SK-N-SH (cell line): ENCODE measurements around the gene LHB. TPM values are rescaled to one million over a fixed set of nuclear protein-coding genes. Genes with fewer than 3 reads are reported as not detected.

Experiments
- CTCF ChIA-PET: fragments of 300-600, 350-600 bp; formaldehyde crosslinking; extraction: SDS; loops from one replicate; lab custom pipeline; 2021; lab: Yijun Ruan, JAX
- POLR2A ChIA-PET: fragments of 350-600 bp; sonication (Branson Sonifier 250); formaldehyde crosslinking; extraction: SDS; loops from one replicate; lab custom pipeline; 2020; ENCODE audit warnings: antibody characterized with exemption, inconsistent platforms; lab: Yijun Ruan, JAX
- DNase-seq: peaks from one replicate; pipeline ENCODE4 v3.0.0; 2012
- H2AFZ ChIP-seq: fragments of 200-600 bp; sonication (generic); 2 replicates; pipeline ENCODE4 v1.8.1; 2016; ENCODE audit warnings: antibody characterized with exemption, mild to moderate bottlenecking, low read depth
- H3F3A ChIP-seq: fragments of 200-600 bp; sonication (generic); replicated peaks from 2 replicates; pipeline ENCODE3; 2016; ENCODE audit warnings: antibody characterized with exemption, mild to moderate bottlenecking; ENCODE audit not compliant: insufficient read depth
- H3K27ac ChIP-seq, 2 experiments: fragments of 200-500 bp in 1 of 2; fragments of 200-600 bp in 1 of 2; sonication (Bioruptor generic) in 1 of 2; sonication (generic), shearing (Covaris generic) in 1 of 2; 2 replicates each; pipeline versions ENCODE4 v1.5.1 to v1.6.1; 2014 to 2016; ENCODE audit warnings: low read depth in 2 of 2, inconsistent platforms in 1 of 2, low read length in 1 of 2, mild to moderate bottlenecking in 1 of 2, mixed read lengths in 1 of 2
- H3K27me3 ChIP-seq: fragments of 200-600 bp; sonication (generic), shearing (Covaris generic); 2 replicates; pipeline ENCODE4 v1.6.1; 2016; ENCODE audit warnings: mixed run types; ENCODE audit not compliant: insufficient read depth
- H3K36me3 ChIP-seq, 2 experiments: fragments of 200-500 bp in 1 of 2; fragments of 200-600 bp in 1 of 2; sonication (Bioruptor generic) in 1 of 2; sonication (generic) in 1 of 2; replicated peaks in 1 of 2; 2 replicates each; pipeline versions ENCODE3 to v1.5.1; 2014 to 2016; ENCODE audit warnings: low read length in 1 of 2, mild to moderate bottlenecking in 1 of 2; ENCODE audit not compliant: insufficient read depth in 2 of 2, control insufficient read depth in 1 of 2
- H3K4me1 ChIP-seq, 2 experiments: fragments of 200-500 bp in 1 of 2; fragments of 200-600 bp in 1 of 2; sonication (Bioruptor generic) in 1 of 2; sonication (generic), shearing (Covaris generic) in 1 of 2; 2 replicates each; pipeline versions ENCODE4 v1.5.1 to v1.6.1; 2014 to 2016; ENCODE audit warnings: low read depth in 1 of 2, low read length in 1 of 2, mixed run types in 1 of 2; ENCODE audit not compliant: insufficient read depth in 2 of 2, control insufficient read depth in 1 of 2
- H3K4me2 ChIP-seq: fragments of 200-600 bp; sonication (generic), shearing (Covaris generic); 2 replicates; pipeline ENCODE4 v1.6.1; 2017; ENCODE audit warnings: mixed run types
- H3K4me3 ChIP-seq, 2 experiments: fragments of 200-500 bp in 1 of 2; fragments of 200-600 bp in 1 of 2; sonication (Bioruptor generic) in 1 of 2; sonication (generic), shearing (Covaris generic) in 1 of 2; 2 replicates each; pipeline versions ENCODE4 v1.5.1 to v1.8.1; 2014 to 2016; ENCODE audit warnings: low read depth in 2 of 2, inconsistent platforms in 1 of 2, low read length in 1 of 2, mild to moderate bottlenecking in 1 of 2, mixed read lengths in 1 of 2, moderate library complexity in 1 of 2
- H3K79me2 ChIP-seq: fragments of 200-600 bp; sonication (generic); 2 replicates; pipeline ENCODE4 v1.8.1; 2017; ENCODE audit warnings: mild to moderate bottlenecking; ENCODE audit not compliant: insufficient read depth
- H3K9ac ChIP-seq: fragments of 200-600 bp; sonication (generic); 2 replicates; pipeline ENCODE4 v1.6.1; 2017; ENCODE audit warnings: mixed run types
- H3K9me2 ChIP-seq: fragments of 200-600 bp; sonication (generic); 2 replicates; pipeline ENCODE4 v1.6.1; 2017; ENCODE audit warnings: mixed run types
- H3K9me3 ChIP-seq: fragments of 200-600 bp; sonication (generic); 2 replicates; pipeline ENCODE4 v1.6.1; 2017; ENCODE audit warnings: mixed run types, mild to moderate bottlenecking, moderate library complexity
- H4K20me1 ChIP-seq: fragments of 200-600 bp; sonication (generic); 2 replicates; pipeline ENCODE4 v1.6.1; 2017; ENCODE audit warnings: mild to moderate bottlenecking, mixed run types; ENCODE audit not compliant: insufficient read depth
- ELF1 ChIP-seq: IDR thresholded peaks from 2 replicates; pipeline ENCODE4 v1.4.0; 2012
- FOXJ3 ChIP-seq: sonication (generic); formaldehyde crosslinking; IDR thresholded peaks from 2 replicates; pipeline ENCODE4 v1.5.1; 2020; ENCODE audit warnings: mild to moderate bottlenecking, missing genetic modification reagents
- FOXM1 ChIP-seq: IDR thresholded peaks from 2 replicates; pipeline ENCODE4 v1.4.0; 2012; ENCODE audit warnings: low read depth, mild to moderate bottlenecking
- GABPA ChIP-seq: IDR thresholded peaks from 2 replicates; pipeline ENCODE4 v1.4.0; 2012; ENCODE audit warnings: low read depth, mild to moderate bottlenecking
- JUND ChIP-seq: IDR thresholded peaks from 2 replicates; pipeline ENCODE4 v1.4.0; 2012
- MEF2A ChIP-seq: IDR thresholded peaks from 2 replicates; pipeline ENCODE4 v1.4.0; 2012; ENCODE audit warnings: low read depth, borderline replicate concordance
- MXI1 ChIP-seq: IDR thresholded peaks from 2 replicates; pipeline ENCODE4 v1.6.1; 2012; ENCODE audit warnings: mild to moderate bottlenecking, low read depth, low read length, improper control_type of control experiment
- RCOR1 ChIP-seq: fragments of 150-350 bp; IDR thresholded peaks from 2 replicates; pipeline ENCODE4 v1.6.1; 2017; ENCODE audit warnings: antibody characterized with exemption, low read length
- REST ChIP-seq: IDR thresholded peaks from 2 replicates; pipeline ENCODE4 v1.6.1; 2012; ENCODE audit warnings: mild to moderate bottlenecking, low read depth, low read length, moderate library complexity
- SMC3 ChIP-seq: IDR thresholded peaks from 2 replicates; pipeline ENCODE4 v1.6.1; 2012; ENCODE audit warnings: low read depth, low read length, improper control_type of control experiment
- TAF1 ChIP-seq: IDR thresholded peaks from 2 replicates; pipeline ENCODE4 v1.6.1; 2012; ENCODE audit warnings: low read depth, mild to moderate bottlenecking, low read length, moderate library complexity, borderline replicate concordance
- TEAD4 ChIP-seq: IDR thresholded peaks from 2 replicates; pipeline ENCODE4 v1.4.0; 2012; ENCODE audit warnings: mild to moderate bottlenecking, borderline replicate concordance; ENCODE audit not compliant: insufficient read depth
- WGBS: methylation state at CpG from one replicate; pipeline ENCODE4 v1.1.6; 2017; ENCODE audit warnings: low lambda C conversion rate; 5-methylcytosine and 5-hydroxymethylcytosine counted together
- polyA plus RNA-seq, 3 experiments: library from polyadenylated mRNA; depleted of rRNA; stranded (reverse); fragments of >200 nt; gene quantifications; 2 replicates each; pipeline ENCODE4 v1.2.3, GENCODE V29; 2012
- TF ChIP-seq, protein P1 (sequence below): IDR thresholded peaks from 2 replicates; pipeline ENCODE4 v1.4.0; 2012; ENCODE audit warnings: low read depth
- TF ChIP-seq, protein P2 (sequence below): IDR thresholded peaks from 2 replicates; pipeline ENCODE4 v1.4.0; 2012; ENCODE audit warnings: low read depth, borderline replicate concordance

Gene LHB
- polyA plus RNA-seq, 1 of the 3 experiments (the other 2 are of a cell fraction): 0.13 TPM

DNA sequence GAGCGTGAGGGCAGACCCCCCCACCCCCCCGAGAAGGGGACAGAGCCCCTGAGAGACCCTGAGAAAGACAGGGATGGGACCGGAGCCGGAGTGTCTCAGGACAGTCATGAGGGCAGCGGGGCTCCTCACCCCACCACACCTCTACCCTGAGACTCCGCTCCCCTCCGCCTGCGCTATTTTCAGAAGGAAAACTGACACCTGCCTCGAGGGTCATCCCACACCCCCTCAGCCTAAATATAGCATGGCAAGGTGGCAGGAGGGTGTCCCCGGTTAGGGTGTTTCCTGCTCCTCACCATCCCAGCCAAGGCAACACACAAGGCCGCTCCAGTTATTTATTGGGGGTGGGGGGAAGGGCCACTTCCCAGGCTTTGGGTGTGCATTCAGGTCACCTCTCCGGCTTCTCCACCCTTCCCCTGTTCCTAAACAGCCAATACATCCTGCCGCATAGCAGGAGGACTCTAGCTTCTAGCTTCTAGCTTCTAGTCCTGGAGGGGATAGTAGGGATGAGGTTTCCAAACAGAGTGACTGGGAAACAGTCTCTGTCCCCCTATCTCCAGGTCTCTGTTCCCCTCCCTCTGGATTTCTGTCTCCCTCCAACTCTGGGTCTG lies 49.1 kb upstream of the LHB start:
- Histone ChIP-seq H3K9ac (no peak overlapping the region), H4K20me1 (no peaks in the 10 kb centered on the region), H3K79me2 (peaks cover 21% of the 10 kb centered on the region; the same call in 1 of the 2 replicates), H3K36me3 (no peaks in the 10 kb centered on the region), H2AFZ (no peak overlapping the region), H3K4me1 (peaks cover 0 to 8% of the 10 kb centered on the region in 2 experiments; a peak in 1 of 4 replicates), H3F3A (peaks cover 3% of the 10 kb centered on the region), H3K4me2 (no peak overlapping the region), H3K4me3 (no peak overlapping the region), H3K27ac (no peak overlapping the region), H3K9me2 (no peaks in the 10 kb centered on the region), H3K9me3 (no peaks in the 10 kb centered on the region), H3K27me3 (no peaks in the 10 kb centered on the region)
- 58% methylated on average over 8 of the region's 13 CpGs for WGBS
- TF ChIP-seq TEAD4 (no peak), RCOR1 (no peak), JUND (no peak), GABPA (no peak), REST (no peak), TAF1 (no peak), FOXM1 (no peak), MXI1 (no peak), FOXJ3 (CRISPR knock-in tag) (no peak), MEF2A (no peak), ELF1 (no peak), SMC3 (no peak)
- TF ChIP-seq, protein P1, sequence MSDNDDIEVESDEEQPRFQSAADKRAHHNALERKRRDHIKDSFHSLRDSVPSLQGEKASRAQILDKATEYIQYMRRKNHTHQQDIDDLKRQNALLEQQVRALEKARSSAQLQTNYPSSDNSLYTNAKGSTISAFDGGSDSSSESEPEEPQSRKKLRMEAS: no peak
- TF ChIP-seq, protein P2, sequence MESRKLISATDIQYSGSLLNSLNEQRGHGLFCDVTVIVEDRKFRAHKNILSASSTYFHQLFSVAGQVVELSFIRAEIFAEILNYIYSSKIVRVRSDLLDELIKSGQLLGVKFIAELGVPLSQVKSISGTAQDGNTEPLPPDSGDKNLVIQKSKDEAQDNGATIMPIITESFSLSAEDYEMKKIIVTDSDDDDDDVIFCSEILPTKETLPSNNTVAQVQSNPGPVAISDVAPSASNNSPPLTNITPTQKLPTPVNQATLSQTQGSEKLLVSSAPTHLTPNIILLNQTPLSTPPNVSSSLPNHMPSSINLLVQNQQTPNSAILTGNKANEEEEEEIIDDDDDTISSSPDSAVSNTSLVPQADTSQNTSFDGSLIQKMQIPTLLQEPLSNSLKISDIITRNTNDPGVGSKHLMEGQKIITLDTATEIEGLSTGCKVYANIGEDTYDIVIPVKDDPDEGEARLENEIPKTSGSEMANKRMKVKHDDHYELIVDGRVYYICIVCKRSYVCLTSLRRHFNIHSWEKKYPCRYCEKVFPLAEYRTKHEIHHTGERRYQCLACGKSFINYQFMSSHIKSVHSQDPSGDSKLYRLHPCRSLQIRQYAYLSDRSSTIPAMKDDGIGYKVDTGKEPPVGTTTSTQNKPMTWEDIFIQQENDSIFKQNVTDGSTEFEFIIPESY: no peak
- DNase-seq: peak; percentile 33
- CTCF ChIA-PET: interaction anchor here (0.8 to 1.6 kb wide), 2 partner anchors 8 to 48 kb away, joined by 3 to 6 read pairs; partner anchors contain the start of gene LIN7B
- POLR2A ChIA-PET: no interaction called here
